Measurements from ENCODE around the gene MTARC2.

DNA sequence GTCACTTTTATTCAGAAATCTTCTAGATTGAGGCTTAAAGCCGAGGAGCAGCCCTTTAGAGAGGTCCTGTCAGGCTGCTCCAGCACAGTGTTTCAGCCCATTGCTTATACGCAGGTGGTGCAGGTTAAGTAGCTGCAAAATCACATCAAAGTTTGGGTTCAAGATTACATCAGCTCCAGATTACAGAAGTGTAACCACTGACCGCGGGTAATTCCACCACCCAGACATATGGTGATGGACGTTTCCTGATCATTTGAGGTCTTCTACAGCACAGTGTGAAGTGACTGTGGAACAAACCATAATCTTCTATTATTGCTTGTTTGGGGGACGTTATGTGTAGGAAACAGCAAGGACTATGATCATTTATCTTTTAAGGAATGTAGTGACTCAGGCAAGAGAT, 46.1 kb upstream of the MTARC2 start:
- TF ChIP-seq TCF7 (CRISPR knock-in tag; IDR thresholded peaks at IDR 0.05; ENCODE audit: low read depth), result no peak
- TF ChIP-seq, protein P1, sequence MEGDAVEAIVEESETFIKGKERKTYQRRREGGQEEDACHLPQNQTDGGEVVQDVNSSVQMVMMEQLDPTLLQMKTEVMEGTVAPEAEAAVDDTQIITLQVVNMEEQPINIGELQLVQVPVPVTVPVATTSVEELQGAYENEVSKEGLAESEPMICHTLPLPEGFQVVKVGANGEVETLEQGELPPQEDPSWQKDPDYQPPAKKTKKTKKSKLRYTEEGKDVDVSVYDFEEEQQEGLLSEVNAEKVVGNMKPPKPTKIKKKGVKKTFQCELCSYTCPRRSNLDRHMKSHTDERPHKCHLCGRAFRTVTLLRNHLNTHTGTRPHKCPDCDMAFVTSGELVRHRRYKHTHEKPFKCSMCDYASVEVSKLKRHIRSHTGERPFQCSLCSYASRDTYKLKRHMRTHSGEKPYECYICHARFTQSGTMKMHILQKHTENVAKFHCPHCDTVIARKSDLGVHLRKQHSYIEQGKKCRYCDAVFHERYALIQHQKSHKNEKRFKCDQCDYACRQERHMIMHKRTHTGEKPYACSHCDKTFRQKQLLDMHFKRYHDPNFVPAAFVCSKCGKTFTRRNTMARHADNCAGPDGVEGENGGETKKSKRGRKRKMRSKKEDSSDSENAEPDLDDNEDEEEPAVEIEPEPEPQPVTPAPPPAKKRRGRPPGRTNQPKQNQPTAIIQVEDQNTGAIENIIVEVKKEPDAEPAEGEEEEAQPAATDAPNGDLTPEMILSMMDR (IDR thresholded peaks at IDR 0.05), result no peak
- no peak for TF ChIP-seq NFE2L1 (CRISPR knock-in tag; IDR thresholded peaks at IDR 0.05)
- TF ChIP-seq PRDM15 (CRISPR knock-in tag; IDR thresholded peaks at IDR 0.05), result no peak
- TF ChIP-seq, protein P2, sequence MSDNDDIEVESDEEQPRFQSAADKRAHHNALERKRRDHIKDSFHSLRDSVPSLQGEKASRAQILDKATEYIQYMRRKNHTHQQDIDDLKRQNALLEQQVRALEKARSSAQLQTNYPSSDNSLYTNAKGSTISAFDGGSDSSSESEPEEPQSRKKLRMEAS (CRISPR knock-in tag; IDR thresholded peaks at IDR 0.05), result no peak
- no peak for TF ChIP-seq IRF2 (CRISPR knock-in tag; IDR thresholded peaks at IDR 0.05; ENCODE audit: borderline replicate concordance, low read depth)
- no peak for TF ChIP-seq EMX1 (CRISPR knock-in tag; IDR thresholded peaks at IDR 0.05)
- TF ChIP-seq FOXP1 (CRISPR knock-in tag; IDR thresholded peaks at IDR 0.05; ENCODE audit: borderline replicate concordance), result no peak
- TF ChIP-seq ATF3 (CRISPR knock-in tag; conservative IDR thresholded peaks at IDR 0.05), result no peak
- TF ChIP-seq GABPB1 (CRISPR knock-in tag; IDR thresholded peaks at IDR 0.05), result no peak
- no peak for TF ChIP-seq SOX15 (CRISPR knock-in tag; IDR thresholded peaks at IDR 0.05)
- no peak for TF ChIP-seq JUN (CRISPR knock-in tag; IDR thresholded peaks at IDR 0.05)
- TF ChIP-seq, protein P3, sequence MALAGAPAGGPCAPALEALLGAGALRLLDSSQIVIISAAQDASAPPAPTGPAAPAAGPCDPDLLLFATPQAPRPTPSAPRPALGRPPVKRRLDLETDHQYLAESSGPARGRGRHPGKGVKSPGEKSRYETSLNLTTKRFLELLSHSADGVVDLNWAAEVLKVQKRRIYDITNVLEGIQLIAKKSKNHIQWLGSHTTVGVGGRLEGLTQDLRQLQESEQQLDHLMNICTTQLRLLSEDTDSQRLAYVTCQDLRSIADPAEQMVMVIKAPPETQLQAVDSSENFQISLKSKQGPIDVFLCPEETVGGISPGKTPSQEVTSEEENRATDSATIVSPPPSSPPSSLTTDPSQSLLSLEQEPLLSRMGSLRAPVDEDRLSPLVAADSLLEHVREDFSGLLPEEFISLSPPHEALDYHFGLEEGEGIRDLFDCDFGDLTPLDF (CRISPR knock-in tag; IDR thresholded peaks at IDR 0.05), result no peak
- no peak for TF ChIP-seq TEAD1 (CRISPR knock-in tag; IDR thresholded peaks at IDR 0.05)
